ENCODE measurements around the gene ERO1B.

ERO1B gene

GRCh38 chr1:236176337-236177336 is 105.1 kb downstream of the ERO1B start:
- DNase-seq = no peak

GRCh38 chr1:236175642-236176336 is 106.0 kb downstream of the ERO1B start:
- DNase-seq = no peak

- no peak for DNase-seq
Observed at GRCh38 chr1:236173174-236173767, 108.5 kb downstream of the ERO1B start.

GRCh38 chr1:236172041-236172579 is 109.6 kb downstream of the ERO1B start:
- no peak for DNase-seq

- DNase-seq = no peak
Observed at GRCh38 chr1:236168716-236169429, 112.9 kb downstream of the ERO1B start.

GRCh38 chr1:236167578-236167977 is 114.2 kb downstream of the ERO1B start:
- no peak for DNase-seq

GRCh38 chr1:236167154-236167553 is 114.6 kb downstream of the ERO1B start:
- no peak for DNase-seq

- DNase-seq = no peak
Observed at GRCh38 chr1:236166041-236166440, 115.7 kb downstream of the ERO1B start.
